Mesendoderm (in vitro differentiated cells): ENCODE measurements around the gene ACBD6.
"Not testable (repeated sequence)": the region's sequence is repeated elsewhere in the genome, so short reads cannot be mapped to it uniquely, and the experiment has no call there.

Experiments used
- DNase-seq: peaks from one replicate; pipeline ENCODE4 v3.0.0; 2013
- H2AK5ac ChIP-seq: 2 replicates; pipeline ENCODE4 v1.6.1; 2013; ENCODE audit warnings: low read length, inconsistent platforms
- H2BK120ac ChIP-seq: 2 replicates; pipeline ENCODE4 v1.6.1; 2013; ENCODE audit warnings: low read depth, mild to moderate bottlenecking, low read length, moderate library complexity, mixed read lengths
- H2BK15ac ChIP-seq: replicated peaks from 2 replicates; pipeline ENCODE4 v1.6.1; 2013; ENCODE audit warnings: low read depth, mild to moderate bottlenecking, moderate library complexity
- H2BK5ac ChIP-seq: 2 replicates; pipeline ENCODE4 v1.6.1; 2013; ENCODE audit warnings: low read length, inconsistent platforms
- H3K18ac ChIP-seq: 2 replicates; pipeline ENCODE4 v1.6.1; 2013; ENCODE audit warnings: mild to moderate bottlenecking, low read length, mixed read lengths
- H3K23ac ChIP-seq: one replicate; pipeline ENCODE4 v1.6.1; 2013; ENCODE audit warnings: low read length
- H3K27ac ChIP-seq: 2 replicates; pipeline ENCODE4 v1.5.1; 2013; ENCODE audit warnings: low read depth, mild to moderate bottlenecking, inconsistent platforms, low read length, moderate library complexity
- H3K27me3 ChIP-seq: 2 replicates; pipeline ENCODE4 v1.6.1; 2013; ENCODE audit warnings: low read length, control low read depth, mild to moderate bottlenecking, inconsistent platforms; ENCODE audit not compliant: insufficient read depth, poor library complexity
- H3K36me3 ChIP-seq: 2 replicates; pipeline ENCODE4 v1.6.1; 2013; ENCODE audit warnings: low read length, inconsistent platforms; ENCODE audit not compliant: control insufficient read depth, insufficient read depth
- H3K4ac ChIP-seq: one replicate; pipeline ENCODE4 v1.6.1; 2013; ENCODE audit warnings: low read depth, mild to moderate bottlenecking, low read length, moderate library complexity
- H3K4me1 ChIP-seq: 2 replicates; pipeline ENCODE4 v1.6.1; 2013; ENCODE audit warnings: low read depth, low read length, inconsistent platforms; ENCODE audit not compliant: control insufficient read depth
- H3K4me2 ChIP-seq: 2 replicates; pipeline ENCODE4 v1.6.1; 2013; ENCODE audit warnings: low read length
- H3K4me3 ChIP-seq: 2 replicates; pipeline ENCODE4 v1.5.1; 2013; ENCODE audit warnings: mild to moderate bottlenecking, low read length
- H3K56ac ChIP-seq: one replicate; pipeline ENCODE4 v1.6.1; 2013; ENCODE audit warnings: low read length
- H3K79me1 ChIP-seq: 2 replicates; pipeline ENCODE4 v1.6.1; 2013; ENCODE audit warnings: low read length, inconsistent platforms
- H3K79me2 ChIP-seq: 2 replicates; pipeline ENCODE4 v1.6.1; 2013; ENCODE audit warnings: mild to moderate bottlenecking, low read length; ENCODE audit not compliant: control insufficient read depth, insufficient read depth
- H3K9ac ChIP-seq: 2 replicates; pipeline ENCODE4 v1.6.1; 2013; ENCODE audit warnings: low read length, inconsistent platforms
- H4K5ac ChIP-seq: one replicate; pipeline ENCODE4 v1.6.1; 2013; ENCODE audit warnings: low read length
- H4K8ac ChIP-seq: one replicate; pipeline ENCODE4 v1.6.1; 2013; ENCODE audit warnings: low read depth, mild to moderate bottlenecking, control low read depth, low read length, moderate library complexity
- WGBS: extraction: QIAGEN DNeasy Blood & Tissue Kit; methylation state at CpG from one replicate; pipeline ENCODE4 v1.1.7; 2013; ENCODE audit warnings: low lambda C conversion rate, missing lambda C conversion rate; ENCODE audit not compliant: insufficient coverage; ENCODE audit errors: extremely low coverage; 5-methylcytosine and 5-hydroxymethylcytosine counted together

ACBD6 gene

DNA sequence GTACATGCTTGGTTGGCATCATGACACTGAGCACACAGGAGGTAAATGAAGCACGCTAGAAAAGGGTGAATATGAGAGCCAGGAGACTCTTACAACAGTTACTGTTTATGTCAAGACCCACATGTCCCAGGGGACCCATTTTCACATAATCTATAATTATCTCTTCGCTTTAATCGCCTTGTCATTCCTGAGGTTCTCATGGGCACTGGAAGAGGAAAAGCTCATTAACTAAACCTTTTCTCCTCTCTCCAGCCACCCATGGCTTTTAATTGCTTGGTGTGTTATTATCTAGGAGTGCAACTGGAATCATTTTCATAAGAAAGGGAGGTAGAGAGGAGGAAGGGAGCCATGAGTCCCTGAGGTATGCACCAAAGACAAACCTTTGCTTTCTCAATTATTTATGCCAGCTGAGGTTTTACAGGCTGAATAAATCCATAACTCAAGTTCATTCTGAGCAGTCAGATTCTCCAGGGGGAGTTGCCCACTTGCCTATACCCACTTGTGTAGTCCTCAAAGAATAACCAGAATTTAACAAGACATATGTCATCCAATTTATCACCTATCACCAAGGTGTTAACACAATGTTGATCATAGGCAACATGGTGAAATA is 77.4 kb downstream of the ACBD6 start:
- no CpG with 5 or more reads among the region's 3 CpGs for WGBS
- peak; percentile 42 for DNase-seq
- Histone ChIP-seq H3K4me3 (no peak overlapping the region), H3K27ac (no peak overlapping the region), H2AK5ac (no peak overlapping the region), H2BK5ac (no peak overlapping the region), H3K56ac (no peak overlapping the region), H3K4me2 (no peak overlapping the region), H2BK120ac (no peak overlapping the region), H2BK15ac (no peak overlapping the region), H3K36me3 (no peaks in the 10 kb centered on the region), H4K5ac (no peak overlapping the region), H3K23ac (no peak overlapping the region), H4K8ac (no peak overlapping the region), H3K27me3 (no peaks in the 10 kb centered on the region), H3K79me1 (no peaks in the 10 kb centered on the region), H3K4ac (no peak overlapping the region), H3K18ac (no peak overlapping the region), H3K79me2 (no peaks in the 10 kb centered on the region), H3K9ac (no peak overlapping the region), H3K4me1 (peaks cover 4% of the 10 kb centered on the region)

DNA sequence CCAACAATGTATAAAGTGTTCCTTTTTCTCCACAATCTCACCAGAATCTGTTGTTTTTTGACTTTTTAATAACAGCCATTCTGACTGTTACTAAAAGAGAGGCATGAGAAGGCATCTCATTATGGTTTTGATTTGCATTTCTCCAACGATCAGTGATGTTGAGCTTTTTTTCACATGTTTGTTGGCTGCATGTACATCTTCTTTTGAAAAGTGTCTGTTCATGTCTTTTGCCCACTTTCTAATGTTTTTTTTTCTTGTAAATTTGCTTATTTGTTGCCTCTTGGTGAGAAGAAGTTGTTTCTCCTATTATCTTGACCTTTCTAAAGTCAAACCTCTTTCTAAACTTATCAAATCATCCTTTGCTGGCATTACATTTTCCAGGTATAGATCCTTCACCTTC is 80.8 kb downstream of the ACBD6 start:
- WGBS, result no CpG with 5 or more reads among the region's 1 CpG
- no peak overlapping the region for H2BK5ac ChIP-seq
- peaks cover 4% of the 10 kb centered on the region for H3K4me1 ChIP-seq
- no peak overlapping the region for H3K4ac ChIP-seq
- no peaks in the 10 kb centered on the region for H3K27me3 ChIP-seq
- no peak overlapping the region for H3K23ac ChIP-seq
- DNase-seq, result no peak
- H3K4me2 ChIP-seq, result no peak overlapping the region
- H3K4me3 ChIP-seq, result no peak overlapping the region
- no peak overlapping the region for H2AK5ac ChIP-seq
- H3K79me2 ChIP-seq, result no peaks in the 10 kb centered on the region
- no peak overlapping the region for H3K27ac ChIP-seq
- no peak overlapping the region for H2BK15ac ChIP-seq
- no peak overlapping the region for H3K9ac ChIP-seq
- no peak overlapping the region for H3K18ac ChIP-seq
- no peaks in the 10 kb centered on the region for H3K36me3 ChIP-seq
- H4K8ac ChIP-seq, result no peak overlapping the region
- H3K56ac ChIP-seq, result no peak overlapping the region
- no peak overlapping the region for H4K5ac ChIP-seq
- H3K79me1 ChIP-seq, result no peaks in the 10 kb centered on the region
- H2BK120ac ChIP-seq, result no peak overlapping the region

DNA sequence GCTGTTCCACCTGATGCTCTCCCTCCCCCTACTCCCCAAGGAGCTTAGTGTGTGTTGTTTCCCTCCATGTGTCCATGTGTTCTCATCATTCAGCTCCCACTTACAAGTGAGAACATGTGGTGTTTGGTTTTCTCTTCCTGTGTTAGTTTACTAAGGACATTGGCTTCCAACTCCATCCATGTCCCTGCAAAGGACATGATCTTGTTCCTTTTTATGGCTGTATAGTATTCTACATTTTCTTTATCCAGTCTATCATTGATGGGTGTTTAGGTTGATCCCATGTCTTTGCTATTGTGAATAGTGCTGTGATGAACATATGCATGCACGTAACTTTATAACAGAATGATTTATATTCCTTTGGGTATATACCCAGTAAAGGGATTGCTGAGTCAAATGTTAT is 81.2 kb downstream of the ACBD6 start:
- H3K4ac ChIP-seq, H3K4me3 ChIP-seq, H3K27me3 ChIP-seq, H2AK5ac ChIP-seq, DNase-seq, H3K23ac ChIP-seq, H3K79me1 ChIP-seq, H2BK120ac ChIP-seq, H4K8ac ChIP-seq, H3K56ac ChIP-seq, H2BK15ac ChIP-seq, H3K27ac ChIP-seq, H3K18ac ChIP-seq, H3K36me3 ChIP-seq, H4K5ac ChIP-seq, H3K4me2 ChIP-seq, H2BK5ac ChIP-seq, H3K4me1 ChIP-seq, H3K79me2 ChIP-seq, H3K9ac ChIP-seq: not testable (repeated sequence)
- no CpG with 5 or more reads among the region's 1 CpG for WGBS

DNA sequence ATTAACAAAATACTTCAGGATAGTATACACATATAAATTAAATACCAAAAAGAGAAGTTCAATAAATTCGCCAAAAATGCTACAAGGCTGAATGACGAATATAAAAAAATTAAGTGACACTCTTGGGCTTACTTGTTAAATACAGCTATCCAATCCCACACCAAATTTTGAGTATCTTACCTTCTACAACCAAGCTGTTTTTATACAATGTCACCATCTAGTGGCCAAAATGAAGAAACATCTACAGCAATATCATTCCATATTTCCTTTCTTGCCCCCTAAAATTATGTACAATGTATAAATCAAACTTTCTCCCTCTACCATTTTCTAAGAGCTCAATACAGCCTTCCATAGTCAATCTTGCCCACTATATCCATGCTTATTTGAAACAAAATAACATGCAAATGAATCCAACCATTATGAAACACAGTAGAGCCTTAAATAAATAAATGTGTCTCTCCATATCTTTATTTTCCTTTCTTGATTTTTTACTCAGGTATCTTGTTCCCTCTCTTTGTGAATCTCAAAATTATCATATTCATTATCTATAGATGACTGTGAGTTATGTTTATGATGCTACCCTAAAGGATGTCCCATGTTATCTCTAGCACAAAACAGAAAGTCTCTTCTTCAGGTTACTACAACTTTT is 86.3 kb downstream of the ACBD6 start:
- no peak overlapping the region for H4K5ac ChIP-seq
- peak; percentile 54 for DNase-seq
- no peak overlapping the region for H3K23ac ChIP-seq
- no peak overlapping the region for H3K9ac ChIP-seq
- H3K79me1 ChIP-seq, result peaks cover 2% of the 10 kb centered on the region
- no peaks in the 10 kb centered on the region for H3K4me1 ChIP-seq
- no peak overlapping the region for H3K4ac ChIP-seq
- no peak overlapping the region for H2BK120ac ChIP-seq
- no peak overlapping the region for H2BK5ac ChIP-seq
- H4K8ac ChIP-seq, result no peak overlapping the region
- H3K4me3 ChIP-seq, result no peak overlapping the region
- no CpG with 5 or more reads among the region's 2 CpGs for WGBS
- H3K4me2 ChIP-seq, result no peak overlapping the region
- H3K56ac ChIP-seq, result no peak overlapping the region
- H2AK5ac ChIP-seq, result no peak overlapping the region
- no peak overlapping the region for H3K18ac ChIP-seq
- H3K36me3 ChIP-seq, result no peaks in the 10 kb centered on the region
- H3K79me2 ChIP-seq, result no peaks in the 10 kb centered on the region
- no peaks in the 10 kb centered on the region for H3K27me3 ChIP-seq
- no peak overlapping the region for H3K27ac ChIP-seq
- H2BK15ac ChIP-seq, result no peak overlapping the region

DNA sequence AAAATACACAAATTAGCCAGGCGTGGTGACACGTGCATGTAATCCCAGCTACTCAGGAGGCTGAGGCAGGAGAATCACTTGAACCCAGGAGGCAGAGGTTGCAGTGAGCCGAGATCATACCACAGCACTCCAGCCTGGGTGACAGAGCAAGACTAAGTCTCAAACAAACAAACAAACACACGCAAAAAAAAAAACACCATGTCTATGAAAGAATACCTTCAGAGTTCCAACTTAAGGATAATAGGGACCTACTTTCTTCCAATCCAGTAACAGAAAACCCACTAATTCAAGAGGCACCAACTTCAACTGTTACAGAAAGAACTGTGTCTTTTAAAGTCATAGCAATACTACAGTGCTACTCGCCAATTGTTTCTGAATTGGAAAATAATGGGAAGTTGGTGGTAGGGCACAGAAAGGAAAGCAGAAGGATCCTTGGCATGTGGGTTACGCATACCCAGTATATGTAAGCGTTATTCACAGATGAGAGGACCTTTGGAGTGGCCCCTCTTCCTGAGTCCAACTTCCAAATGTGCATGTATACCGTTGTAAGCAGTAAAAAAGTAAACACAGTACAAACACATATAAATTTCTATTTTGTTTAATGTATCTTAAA is 87.0 kb downstream of the ACBD6 start:
- Histone ChIP-seq H3K4me3 (no peak overlapping the region), H2BK5ac (no peak overlapping the region), H3K4ac (no peak overlapping the region), H3K23ac (no peak overlapping the region), H2BK15ac (no peak overlapping the region), H3K79me1 (peaks cover 2% of the 10 kb centered on the region), H3K9ac (no peak overlapping the region), H3K36me3 (no peaks in the 10 kb centered on the region), H3K79me2 (no peaks in the 10 kb centered on the region), H3K4me2 (no peak overlapping the region), H2AK5ac (no peak overlapping the region), H2BK120ac (no peak overlapping the region), H3K27me3 (no peaks in the 10 kb centered on the region), H4K5ac (no peak overlapping the region), H3K27ac (no peak overlapping the region), H3K18ac (no peak overlapping the region), H4K8ac (no peak overlapping the region), H3K4me1 (no peaks in the 10 kb centered on the region), H3K56ac (no peak overlapping the region)
- DNase-seq, result no peak
- no CpG with 5 or more reads among the region's 8 CpGs for WGBS
